GM21723 (cell line): ENCODE results near the gene CPD.
A peak's percentile ranks its signal among the peaks of the same experiment; 100 is the strongest.

Experiments used
- ATAC-seq: cut with Tn5 transposase; IDR thresholded peaks from one replicate; pipeline ENCODE4 v1.9.1; 2021; ENCODE audit warnings: mild to moderate bottlenecking, moderate library complexity; ENCODE audit not compliant: unreplicated experiment

The CPD gene

DNA sequence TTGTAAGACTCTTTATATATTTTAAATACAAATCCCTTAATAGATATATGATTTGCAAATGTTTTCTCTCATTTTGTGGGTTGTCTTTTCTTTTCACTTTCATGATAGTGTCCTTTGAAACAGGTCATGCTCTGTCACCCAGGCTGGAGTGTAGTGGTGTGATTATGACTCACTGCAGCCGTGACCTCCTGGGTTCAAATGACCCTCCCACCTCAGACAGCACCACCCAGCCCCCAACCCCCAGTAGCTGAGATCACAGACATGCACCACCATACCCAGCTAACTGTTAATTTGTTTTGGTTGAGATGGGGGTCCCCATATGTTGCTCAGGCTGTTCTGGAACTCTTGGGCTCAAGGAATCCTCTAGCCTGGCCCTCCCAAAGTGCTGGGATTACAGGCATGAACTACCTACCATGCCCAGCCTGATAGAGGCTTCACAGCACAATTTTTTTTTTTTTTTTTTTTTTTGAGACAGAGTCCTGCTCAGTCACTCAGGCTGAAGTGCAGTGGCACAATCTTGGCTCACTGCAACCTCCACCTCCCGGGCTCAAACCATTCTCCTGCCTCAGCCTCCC is 26.4 kb upstream of the CPD start:
- no peak for ATAC-seq

DNA sequence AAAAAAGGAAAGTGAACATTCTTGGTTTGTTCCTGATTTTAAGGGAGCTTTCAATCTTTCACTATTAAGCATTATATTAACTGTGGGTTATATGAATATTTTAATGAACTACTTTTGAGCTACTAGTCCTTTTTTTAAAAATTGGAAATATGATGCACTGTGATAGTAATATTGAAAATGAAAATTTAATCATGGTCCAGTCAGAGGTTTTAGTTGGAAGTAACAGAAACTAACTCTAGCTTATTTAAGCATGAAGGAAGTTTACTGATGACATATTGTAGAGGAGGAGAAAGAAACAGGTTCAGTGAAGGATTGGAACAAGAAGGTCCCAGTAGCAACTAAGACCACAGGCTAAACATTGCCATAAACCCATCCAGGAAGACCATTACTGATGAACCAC is 24.0 kb upstream of the CPD start:
- ATAC-seq = no peak

DNA sequence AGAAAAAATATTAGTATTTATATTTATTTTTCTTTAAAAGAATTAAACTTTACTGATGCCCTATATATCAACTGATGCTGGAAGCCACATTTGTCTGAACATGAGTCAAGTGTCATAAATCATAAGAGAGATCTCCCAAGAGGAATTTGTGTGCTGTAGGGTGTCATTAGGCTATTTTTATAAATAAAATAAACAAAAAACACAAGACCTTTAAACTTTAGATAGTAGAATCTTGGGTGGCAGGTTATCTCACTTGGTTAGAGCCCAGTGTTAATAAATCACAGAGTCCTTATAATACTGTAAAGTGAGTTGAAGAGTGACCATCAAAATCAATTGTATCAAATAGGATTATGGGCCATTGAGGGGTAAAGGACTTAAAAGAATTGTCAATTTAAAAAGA is 21.3 kb upstream of the CPD start:
- ATAC-seq = no peak

DNA sequence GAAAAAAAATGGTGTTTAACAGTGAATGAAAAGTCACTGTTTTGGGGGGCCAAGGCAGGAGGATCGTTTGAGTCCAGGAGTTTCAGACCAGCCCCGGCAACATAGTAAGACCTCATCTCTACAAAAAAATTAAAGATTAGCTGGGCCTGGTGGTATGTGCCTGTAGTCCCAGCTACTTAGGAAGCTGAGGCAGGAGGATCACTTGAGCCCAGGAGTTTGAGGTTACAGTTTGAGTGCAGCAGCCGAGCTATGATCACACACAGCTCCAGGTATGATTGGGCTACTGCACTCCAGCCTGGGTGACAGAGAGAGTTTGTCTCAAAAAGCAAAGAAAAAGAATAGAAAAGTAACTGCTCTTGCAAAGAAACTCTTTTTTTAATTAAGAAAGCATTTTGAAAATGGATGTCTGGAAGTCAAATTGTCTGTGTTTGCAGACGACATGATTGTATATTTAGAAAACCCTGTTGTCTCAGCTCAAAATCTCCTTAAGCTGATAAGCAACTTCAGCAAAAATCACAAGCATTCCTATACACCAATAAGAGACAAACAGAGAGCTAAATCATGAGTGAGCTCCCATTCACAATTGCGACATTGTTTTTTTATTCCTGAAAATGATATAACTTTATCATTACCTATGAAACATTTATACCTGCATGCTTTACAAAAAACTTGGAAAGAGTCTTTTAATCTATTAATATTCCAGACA is 20.5 kb upstream of the CPD start:
- no peak for ATAC-seq

DNA sequence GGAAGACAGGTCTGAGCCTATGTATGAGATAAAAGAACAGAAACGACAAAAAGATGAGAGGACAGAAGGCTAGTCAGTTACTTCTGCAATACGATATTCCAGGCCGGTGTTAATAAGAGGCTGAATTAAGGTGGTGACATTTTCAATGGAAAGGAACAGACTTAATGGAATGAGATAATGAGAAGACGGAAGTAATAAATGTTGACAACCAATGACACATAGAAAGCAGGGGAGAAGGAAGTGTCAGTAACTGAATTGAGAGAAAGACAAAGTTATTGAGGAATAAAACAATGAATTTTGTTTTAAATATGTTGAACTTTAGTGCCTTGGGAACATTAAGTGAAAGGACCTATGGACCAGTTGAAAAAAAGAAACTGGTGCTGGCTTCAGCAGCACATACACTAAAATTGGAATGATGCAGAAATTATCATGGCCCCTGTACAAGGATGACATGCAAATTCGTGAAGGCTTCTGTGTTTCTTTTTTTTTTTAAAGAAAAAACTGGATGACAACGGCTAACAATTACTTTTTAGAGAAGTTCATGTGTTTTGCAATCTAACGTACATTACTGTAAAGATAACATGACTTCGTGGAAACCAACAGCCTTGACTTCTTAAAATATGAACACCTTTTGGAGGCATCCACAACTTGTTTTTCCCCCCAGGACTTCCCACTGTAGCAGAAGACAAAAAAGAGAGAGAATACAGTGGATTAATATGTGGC is 18.5 kb upstream of the CPD start:
- ATAC-seq = no peak

DNA sequence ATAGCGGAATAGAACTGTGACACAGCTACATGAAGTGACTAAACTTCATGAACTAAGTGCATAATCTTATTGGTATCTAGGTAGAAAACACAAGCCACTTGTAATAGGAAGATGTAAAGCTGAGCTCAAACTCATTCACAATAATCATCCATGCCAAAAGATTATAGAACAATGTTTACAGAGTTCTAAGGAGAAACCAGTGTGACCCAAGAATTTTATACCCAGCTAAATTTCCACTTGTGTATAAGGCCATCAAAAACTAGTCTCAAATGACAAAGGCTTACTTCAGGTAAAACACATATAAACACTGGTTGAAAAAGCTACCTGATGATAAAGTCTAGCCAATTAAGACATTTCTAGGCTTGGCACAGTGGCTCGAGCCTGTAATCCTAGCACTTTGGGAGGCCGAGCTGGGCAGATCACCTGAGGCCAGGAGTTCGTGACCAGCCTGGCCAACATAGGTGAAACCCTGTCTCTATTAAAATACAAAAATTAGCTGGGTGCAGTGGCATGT is 16.9 kb upstream of the CPD start:
- no peak for ATAC-seq

DNA sequence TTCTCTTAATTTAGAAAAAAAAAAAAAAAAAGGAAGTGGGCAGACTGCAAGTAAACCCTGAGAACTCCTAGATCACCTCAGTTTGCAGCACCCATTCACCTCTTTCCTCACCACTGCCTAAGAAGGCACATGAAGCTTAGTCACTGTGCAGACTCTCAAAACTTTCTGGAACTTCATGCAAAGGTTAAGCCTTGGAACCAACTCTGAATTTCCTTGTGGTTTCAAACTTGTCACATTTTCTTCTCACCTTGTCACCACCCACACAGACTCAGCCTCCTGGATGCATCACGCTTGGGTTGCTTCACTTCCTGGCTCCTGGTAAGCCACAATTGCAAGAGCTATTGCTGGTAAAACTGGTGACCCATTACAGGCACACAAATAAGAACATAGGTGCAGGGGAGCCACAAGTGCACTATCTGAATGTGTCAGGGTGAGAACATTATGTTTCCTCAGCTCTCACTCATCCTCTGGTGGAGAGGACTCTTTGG is 15.0 kb upstream of the CPD start:
- ATAC-seq = peak; percentile 83

DNA sequence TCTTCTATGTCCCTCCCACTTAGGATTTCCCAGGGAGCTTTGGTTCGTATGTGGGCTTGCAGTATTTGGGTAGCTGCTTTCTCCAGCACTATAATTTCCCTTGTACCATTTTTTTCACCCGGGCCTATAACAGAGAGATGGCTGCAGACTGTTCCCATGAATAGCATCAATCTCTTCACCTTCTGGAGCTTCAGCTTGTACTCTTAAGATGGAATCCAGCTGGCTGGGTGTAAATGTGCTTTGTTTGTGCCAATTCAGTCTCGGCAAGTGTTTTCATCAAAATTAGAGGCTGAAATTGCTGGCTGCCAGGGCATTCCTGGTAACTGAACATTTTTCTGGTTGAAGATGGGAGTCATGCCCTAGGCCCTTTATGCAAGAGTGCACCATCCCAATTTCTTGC is 12.2 kb upstream of the CPD start:
- ATAC-seq = no peak

DNA sequence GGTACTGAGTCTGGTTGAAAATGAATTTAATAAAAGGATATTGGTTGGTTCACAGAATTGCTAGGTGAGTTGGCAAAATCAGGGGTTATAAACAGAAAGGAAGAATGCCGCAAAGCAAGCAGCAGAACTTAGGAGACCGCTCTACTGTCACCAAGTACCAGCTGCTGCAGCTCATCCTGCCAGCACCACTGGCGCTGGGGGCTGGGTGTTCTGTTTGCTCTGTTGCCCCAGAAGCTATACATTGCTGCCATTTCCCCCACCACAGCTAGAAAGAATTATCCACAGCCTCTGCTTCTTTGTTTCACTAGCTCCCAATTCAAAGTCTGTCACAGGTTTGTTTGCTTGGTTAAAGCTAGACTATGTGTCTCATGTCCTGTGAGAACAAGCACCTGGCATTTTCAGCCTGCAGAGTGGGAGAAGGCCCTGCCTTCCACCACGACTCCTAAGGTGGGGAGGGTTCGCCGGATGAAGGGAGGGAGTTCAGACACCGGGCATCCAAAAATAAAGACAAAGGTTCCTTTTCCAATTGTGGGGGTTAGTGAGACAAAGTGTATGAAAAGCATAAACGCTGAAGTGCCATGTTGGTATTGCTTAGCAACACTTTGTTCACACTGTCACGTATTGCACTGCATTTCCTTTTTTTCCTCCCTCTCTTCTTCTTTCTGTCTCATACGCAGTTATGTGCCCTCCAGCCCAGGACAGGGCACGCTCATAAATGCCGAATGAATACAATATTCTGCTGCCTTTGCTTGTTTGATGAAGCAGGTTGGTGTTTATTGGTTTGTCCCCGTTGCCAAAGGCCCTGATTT is 9.6 kb upstream of the CPD start:
- no peak for ATAC-seq

DNA sequence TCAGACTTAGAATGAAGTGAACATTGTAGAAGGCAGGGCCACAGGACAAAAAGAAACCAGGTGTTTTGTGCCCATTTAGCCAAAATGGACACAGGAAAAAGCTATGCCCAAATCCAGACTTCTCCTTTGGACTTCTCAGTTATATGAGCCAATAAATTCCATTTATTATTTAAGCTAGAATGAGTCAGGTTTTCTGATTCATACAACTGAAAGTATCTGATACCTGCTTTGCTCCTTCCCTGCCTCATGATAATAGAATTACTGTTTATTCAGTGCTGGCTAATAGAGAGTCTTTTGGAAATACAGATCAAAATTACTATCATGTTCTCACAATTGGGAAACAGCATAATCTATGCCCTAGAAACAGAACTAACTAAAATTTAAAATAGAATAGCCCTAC is 8.7 kb upstream of the CPD start:
- no peak for ATAC-seq

DNA sequence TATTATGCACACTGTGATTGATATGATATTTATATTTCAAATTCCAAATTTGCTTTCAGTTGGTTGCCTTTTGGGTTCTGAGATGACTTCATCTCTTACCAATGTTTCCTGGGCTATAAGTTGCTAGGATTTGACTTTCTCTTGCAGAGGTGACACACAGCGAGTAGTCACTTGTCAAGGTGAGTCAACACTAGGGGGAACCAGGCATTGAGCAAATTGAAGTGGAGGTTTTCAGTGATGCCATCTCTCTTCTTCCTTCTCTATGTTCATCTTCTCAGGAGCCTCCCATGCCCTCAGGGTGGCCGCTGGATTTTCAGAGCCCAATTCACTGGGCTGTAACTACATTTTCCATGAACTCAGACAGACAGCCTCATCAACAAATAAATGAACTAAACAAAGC is 6.0 kb upstream of the CPD start:
- ATAC-seq = no peak

DNA sequence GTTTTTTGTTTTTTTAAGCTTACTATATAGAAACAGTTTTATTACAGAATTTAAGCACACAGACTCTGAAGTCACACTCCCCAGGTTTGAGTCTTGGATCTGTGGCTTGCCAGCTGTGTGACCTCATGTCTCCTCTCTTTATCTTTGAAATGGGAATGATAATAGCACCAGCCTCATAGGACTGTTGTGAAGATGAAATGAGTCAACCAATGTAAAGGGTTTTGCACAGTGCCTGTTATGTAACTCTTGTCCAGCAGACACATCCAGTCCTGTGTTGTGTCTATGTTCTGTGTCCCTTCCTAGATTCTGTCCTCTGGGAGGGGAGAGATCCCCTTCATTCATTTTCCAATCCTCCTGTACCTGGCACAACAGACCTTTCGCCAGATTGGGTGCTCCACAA is 3.1 kb upstream of the CPD start:
- ATAC-seq = no peak

DNA sequence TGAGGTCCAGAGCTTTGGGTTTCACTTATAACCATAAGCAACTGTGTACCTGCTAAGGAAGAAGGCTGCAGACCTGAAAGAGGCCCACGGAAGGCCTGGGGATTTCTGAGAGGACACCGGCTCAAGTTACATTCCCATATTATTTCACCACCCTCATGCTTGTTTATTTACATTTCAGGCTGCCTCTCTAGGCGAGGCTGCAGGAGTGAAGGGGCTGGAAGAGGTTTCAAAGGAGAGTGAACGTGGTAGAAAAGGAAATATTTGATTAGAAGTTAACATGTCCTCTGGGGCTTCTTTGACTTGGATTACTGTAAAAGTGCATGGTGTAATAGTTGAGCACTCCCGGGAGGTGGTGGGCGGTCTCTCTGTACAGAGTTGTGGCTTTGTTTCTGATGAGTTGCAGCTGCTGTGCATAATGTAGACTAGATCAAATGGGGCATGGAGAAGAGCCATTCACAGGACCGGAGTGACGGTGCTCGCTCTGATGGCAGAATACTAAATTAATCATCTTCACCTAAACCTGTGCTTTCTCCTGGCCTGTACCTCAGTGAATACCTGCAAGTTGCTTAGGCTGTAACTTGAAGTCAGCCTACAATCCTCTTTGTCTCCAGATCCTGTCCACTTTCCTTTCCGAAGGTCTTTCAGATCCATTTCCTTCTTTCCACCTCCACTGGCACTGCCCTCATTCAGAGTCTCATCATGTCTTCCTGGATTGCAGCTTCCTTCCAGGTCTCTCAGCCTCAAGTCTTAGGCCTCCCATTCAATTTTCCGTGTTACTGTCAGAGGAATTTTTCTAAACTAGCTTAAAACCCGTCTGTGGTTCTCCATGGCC is 1.9 kb upstream of the CPD start:
- ATAC-seq = no peak

DNA sequence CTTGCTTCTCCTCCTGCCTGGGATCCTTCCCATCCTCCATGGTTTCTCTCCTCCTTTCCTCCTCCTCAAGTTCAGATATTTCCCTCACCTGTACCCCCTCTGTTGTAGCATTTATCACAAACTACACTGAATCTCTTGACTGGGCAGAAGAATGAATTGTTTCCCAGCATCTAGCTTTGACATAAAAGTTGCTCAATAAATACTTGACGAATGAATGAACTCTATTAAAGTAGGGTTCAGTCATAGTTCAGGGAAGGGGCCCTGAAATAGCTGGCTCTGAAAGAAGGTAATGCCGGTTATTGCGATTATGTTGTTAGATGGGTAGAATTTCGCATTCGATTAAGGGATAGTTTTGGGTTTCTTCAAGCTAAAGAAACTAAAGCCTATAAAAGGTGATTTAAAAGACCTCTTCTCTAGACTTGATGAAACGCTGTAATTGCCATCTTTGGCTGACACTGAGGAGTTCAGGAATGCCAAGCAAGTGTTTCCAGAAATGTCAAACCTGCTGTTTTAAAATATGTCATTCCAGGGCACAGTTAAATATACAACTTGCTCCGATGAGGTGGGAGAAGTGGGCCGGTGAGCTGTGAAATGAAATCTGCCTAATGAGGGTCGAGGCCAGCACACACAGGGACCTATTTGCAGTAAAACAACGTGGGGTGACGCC is 1.0 kb upstream of the CPD start:
- ATAC-seq = no peak

DNA sequence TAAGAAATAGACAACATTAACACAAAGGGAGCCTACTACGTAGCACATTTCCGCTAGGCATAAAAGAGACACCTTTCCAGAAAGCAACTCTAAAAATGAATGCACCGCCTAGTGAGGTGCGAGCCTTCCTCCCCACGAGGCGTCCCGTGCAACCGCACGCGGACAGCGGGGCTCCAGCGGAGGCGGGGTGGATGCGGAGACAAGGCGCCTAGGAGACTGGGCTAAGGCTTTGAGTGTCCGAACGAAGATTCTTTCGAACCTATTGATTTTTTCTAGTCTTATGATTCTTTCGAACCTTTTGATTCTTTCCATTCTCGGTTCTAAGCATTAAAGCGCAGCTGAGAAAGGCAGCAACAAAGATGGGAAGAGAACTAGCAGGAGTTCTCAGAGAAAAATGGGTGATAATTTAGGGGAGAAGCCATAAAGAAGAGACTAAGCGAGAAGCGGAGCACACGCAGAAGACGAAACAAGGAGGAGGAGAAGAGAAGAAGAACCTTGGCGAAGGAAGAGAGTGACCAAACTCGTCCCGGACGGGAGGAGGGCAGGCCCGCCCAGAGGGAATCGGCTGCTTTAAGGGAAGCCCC is 394 bp upstream of the CPD start:
- peak; percentile 17 for ATAC-seq

DNA sequence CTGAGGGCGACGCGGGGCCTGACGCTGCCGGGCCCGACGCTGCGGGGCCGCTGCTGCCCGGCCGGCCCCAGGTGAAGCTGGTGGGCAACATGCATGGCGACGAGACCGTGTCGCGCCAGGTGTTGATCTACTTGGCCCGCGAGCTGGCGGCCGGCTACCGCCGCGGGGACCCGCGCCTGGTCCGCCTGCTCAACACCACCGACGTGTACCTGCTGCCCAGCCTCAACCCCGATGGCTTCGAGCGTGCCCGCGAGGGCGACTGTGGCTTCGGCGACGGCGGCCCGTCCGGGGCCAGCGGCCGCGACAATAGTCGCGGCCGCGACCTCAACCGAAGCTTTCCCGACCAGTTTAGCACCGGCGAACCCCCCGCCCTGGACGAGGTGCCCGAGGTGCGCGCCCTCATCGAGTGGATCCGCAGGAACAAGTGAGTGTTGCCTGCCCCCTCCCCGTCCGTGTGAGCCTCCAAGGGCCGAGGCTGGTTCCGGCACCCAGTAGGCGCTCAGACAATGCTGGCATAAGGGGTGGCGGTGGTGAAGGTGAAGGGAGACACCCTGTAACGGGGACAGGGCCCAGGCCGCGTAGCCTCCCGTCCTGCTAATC is 676 bp downstream of the CPD start:
- peak; percentile 30 for ATAC-seq

DNA sequence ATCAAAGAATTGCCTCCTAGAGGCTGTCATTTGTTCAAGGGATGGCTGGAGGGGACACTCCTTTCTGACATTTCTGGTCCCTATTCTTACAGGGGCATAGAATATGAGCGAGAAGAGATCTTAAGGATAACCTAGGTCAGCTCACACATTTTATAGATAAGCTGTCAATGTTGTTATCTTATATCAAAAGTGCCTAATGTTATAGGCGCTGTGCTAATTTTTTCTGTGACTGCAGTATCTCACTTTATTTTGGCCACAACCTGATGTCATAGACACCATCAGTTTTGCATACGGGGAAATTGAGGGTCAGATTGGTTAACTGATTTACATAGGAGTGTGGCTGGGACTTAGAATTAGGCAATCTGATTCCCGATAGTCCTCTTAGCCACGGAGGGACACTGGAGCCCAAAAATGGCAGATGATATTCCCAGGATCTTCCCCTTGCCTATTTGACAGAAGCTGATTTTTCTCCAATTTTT is 1.2 kb downstream of the CPD start:
- no peak for ATAC-seq

DNA sequence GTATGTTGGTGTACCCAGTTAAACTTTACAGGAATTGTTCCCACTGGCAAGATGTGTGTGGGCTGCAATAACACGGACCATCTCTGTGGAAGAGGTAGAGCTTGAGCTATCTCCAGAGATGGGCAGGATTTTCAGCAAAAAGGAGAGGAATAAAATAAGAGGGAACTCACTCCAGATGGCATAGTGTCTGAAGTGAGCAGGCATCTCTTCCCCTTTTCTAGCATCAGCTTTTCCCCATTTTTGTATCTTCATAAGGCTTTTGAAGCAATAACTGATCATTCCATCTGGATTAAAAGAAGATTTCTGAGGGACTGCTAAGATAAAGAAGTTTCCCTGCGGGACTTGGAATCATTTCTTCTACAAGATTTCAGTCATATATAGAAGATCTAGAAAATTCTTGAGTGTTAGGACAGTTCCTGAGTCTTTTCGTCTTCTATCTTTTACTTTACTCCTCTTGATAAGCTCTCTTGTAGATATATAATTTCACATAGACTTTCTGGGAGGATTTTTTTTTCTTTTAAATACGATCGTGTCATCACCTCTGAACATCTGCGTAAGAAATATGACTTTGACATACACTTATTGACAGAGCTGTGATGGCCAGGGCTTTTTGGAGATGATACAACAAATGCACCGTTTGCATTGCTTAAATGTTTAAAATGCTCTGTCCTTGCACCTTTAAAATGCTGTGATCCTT is 2.1 kb downstream of the CPD start:
- no peak for ATAC-seq
